Stimulated activated CD8-positive, alpha-beta memory T cell treated with anti-CD3 and anti-CD28 coated beads, Interleukin-15, amount 100 ng/mL, for 48 hours (primary cell): ENCODE data around the gene RAB3GAP2.
"Not testable (repeated sequence)": the region's sequence is repeated elsewhere in the genome, so short reads cannot be mapped to it uniquely, and the experiment has no call there.

ENCODE experiments used
- DNase-seq, 2 donors: peaks; one replicate each; pipeline ENCODE4 v3.0.0-alpha.2; 2020; ENCODE audit warnings: low read depth in 2 of 2

Gene RAB3GAP2

GRCh38 chr1:220144051-220144450, 128.2 kb downstream of the RAB3GAP2 start:
- DNase-seq, result no peak

- no peak for DNase-seq
These were observed 132.3 kb downstream of the RAB3GAP2 start for GRCh38 chr1:220139966-220140365.

- no peak for DNase-seq
These were observed 135.1 kb downstream of the RAB3GAP2 start for GRCh38 chr1:220137019-220137786.

- DNase-seq, result peak in 1 of 2 donors; percentile 6
These were observed 136.5 kb downstream of the RAB3GAP2 start for GRCh38 chr1:220135755-220136154.

GRCh38 chr1:220129479-220130210, 142.6 kb downstream of the RAB3GAP2 start:
- DNase-seq, result no peak

- no peak for DNase-seq
These were observed 145.2 kb downstream of the RAB3GAP2 start for GRCh38 chr1:220127076-220127475.

- DNase-seq, result no peak
These were observed 147.7 kb downstream of the RAB3GAP2 start for GRCh38 chr1:220124542-220124941.

GRCh38 chr1:220123889-220124288, 148.4 kb downstream of the RAB3GAP2 start:
- no peak for DNase-seq

GRCh38 chr1:220123066-220123465, 149.2 kb downstream of the RAB3GAP2 start:
- DNase-seq, result no peak

GRCh38 chr1:220121791-220122530, 150.3 kb downstream of the RAB3GAP2 start:
- no peak for DNase-seq

GRCh38 chr1:220119043-220119512, 153.2 kb downstream of the RAB3GAP2 start:
- no peak for DNase-seq

GRCh38 chr1:220113136-220113695, 159.0 kb downstream of the RAB3GAP2 start:
- DNase-seq, result no peak

- DNase-seq, result not testable (repeated sequence)
These were observed 159.7 kb downstream of the RAB3GAP2 start for GRCh38 chr1:220112600-220112999.

- DNase-seq, result not testable (repeated sequence)
These were observed 161.8 kb downstream of the RAB3GAP2 start for GRCh38 chr1:220110473-220110872.

- DNase-seq, result no peak
These were observed 172.4 kb downstream of the RAB3GAP2 start for GRCh38 chr1:220099826-220100225.
